Kidney tubule cell (primary cell): Measurements from ENCODE around the gene PLCD3.

Source experiments
- DNase-seq: peaks from one replicate; pipeline ENCODE4 v3.0.0-alpha.2; 2018; ENCODE audit warnings: low spot score

The PLCD3 gene, protein sequence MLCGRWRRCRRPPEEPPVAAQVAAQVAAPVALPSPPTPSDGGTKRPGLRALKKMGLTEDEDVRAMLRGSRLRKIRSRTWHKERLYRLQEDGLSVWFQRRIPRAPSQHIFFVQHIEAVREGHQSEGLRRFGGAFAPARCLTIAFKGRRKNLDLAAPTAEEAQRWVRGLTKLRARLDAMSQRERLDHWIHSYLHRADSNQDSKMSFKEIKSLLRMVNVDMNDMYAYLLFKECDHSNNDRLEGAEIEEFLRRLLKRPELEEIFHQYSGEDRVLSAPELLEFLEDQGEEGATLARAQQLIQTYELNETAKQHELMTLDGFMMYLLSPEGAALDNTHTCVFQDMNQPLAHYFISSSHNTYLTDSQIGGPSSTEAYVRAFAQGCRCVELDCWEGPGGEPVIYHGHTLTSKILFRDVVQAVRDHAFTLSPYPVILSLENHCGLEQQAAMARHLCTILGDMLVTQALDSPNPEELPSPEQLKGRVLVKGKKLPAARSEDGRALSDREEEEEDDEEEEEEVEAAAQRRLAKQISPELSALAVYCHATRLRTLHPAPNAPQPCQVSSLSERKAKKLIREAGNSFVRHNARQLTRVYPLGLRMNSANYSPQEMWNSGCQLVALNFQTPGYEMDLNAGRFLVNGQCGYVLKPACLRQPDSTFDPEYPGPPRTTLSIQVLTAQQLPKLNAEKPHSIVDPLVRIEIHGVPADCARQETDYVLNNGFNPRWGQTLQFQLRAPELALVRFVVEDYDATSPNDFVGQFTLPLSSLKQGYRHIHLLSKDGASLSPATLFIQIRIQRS

DNA sequence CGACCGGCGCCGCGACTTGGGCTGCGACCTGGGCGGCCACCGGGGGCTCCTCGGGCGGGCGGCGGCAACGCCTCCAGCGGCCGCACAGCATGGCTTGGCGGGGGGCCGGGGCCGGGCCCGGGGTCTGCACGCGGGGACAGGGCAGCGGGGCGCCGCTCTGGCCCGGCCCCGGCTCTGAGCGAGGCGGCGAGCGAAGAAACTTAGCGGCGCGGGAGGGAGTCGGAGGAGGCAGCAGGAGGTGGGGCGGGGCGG is at the start of gene PLCD3:
PLCD3 (minus strand) TSS at position 196 of the 252 bp plus-strand sequence; CDS start at position 91, 105 bp downstream.
- no peak for DNase-seq

DNA sequence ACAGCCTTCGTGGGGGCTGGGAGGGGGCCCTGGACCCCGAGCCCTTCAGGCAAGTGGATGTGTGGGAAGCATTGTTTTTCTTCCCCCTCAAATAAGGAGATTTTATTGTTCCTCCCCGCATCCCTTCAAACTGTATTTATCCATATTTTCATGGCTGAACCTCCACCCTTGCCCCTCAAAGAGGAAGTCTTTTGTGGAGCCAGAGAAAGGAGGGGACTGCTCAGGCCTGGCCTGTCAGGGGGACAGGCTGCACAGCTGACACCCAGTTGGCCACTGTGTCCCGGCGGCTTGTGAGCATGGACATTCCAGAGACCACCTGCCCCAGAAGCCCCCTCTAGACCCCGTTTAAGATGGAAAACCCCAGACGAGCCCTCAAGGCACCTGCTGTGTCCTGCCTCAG is 45.2 kb upstream of the PLCD3 start:
- DNase-seq = no peak

DNA sequence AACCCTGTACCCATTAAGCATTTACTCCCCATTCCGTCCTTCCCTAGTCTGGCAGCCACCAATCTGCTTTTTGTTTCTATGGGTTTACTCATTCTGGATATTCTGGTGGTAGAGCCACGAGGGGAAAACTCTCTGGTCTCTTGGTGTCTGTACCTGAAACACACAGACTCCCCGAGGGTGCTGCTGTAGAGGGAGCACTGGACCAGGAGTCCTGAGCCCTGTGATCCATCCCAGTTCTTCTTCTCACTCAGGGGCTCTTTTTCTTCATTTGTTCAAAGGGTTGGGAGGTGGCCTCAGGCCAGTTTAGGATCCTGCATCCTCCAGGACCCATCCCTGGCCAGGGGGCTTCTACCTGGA is 43.4 kb upstream of the PLCD3 start:
- no peak for DNase-seq

DNA sequence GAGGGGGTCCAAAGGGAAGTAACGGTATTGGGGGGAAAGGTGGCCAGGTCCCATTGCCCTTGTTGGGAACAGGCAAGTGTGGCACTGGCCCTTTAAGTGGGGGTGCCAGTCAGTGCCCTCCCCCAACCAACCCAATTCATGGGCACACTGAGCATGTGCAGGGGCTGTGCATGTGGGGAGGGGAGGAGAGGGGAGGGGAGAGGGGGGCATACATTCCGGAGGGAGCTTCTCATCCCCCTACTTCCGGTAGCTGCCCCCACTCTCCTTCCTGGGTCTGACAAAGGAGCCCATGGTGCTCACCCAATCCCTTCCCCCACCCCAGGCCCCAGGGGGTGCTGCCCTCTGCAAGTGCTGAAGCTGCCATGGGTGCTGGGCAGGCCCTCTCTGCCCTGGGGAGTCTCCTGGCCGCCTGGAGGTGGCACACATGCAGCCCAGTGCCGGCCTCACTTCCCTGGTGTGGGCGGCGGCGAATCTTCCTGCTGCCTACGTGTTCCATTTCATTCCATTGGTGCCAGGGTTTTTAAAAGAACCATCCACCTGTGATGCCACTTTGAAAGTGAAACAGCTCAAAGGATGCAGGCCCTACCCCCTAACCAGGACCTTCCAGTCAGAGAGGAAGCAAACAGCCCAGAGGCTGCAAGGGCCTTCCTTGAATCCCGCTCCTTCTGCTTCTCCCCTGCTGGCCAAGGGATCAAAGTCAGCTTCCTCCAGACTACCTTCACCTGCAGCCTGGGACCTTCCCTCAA is 40.4 kb upstream of the PLCD3 start:
- peak; percentile 99 for DNase-seq

DNA sequence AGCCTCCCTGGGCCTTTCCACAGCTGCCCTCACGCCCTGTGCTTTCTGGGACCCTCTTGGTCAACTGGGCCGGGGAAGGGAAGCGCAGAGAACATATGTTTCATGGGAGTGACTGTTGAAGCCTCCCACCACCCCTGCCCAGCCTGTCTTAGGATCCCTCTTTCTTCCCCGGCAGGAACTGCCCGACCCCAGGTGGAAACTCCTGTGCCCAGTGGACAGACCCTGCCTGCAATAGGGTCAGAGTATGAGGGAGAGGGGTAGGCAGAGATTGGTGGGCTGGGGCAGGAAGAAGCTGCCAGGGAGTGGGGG is 39.9 kb upstream of the PLCD3 start:
- no peak for DNase-seq

DNA sequence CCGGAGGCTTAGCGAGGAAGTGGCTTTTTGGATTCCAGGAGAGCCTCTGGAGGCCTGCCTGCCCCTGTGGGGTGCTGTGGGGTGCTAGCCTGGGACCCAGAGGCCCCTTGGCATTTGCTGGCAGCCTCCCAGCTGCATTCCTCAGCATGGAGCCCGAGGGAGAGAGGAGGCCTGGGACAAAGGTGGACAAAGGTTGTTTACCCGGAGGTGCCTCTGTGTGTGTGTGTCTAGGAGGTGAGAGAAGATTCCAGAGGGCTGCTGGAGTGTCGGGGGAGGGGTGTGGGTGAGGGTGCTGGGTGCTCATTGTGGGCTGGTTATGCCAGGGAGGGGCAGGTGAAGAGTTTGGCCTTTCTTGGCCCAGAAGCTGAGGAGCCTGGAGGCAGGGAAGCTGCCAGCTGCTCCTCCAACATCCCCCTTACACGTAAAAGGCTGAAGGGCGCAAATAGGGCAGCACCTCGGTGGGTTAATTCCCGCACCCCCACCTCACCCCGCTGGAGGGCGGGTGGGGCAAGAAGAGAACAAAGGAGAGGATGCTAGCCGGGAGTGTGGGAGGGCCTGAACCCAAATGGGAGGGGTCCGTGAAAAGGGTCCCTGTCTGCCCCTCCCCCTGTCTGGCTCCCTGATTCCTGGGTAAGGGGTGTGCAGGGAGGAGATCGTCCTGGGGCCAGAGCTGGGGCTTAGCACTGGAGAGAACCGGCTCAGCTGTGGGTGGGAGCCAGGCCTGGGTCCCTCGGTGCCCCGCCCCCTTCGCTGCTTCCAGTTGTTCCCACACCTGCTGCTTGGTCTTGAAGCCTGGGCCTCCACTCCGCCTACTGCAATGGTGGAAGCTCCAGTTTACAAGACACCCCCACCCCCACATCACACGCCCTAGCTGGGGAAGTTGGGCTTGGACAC is 39.3 kb upstream of the PLCD3 start:
- DNase-seq = peak; percentile 91

DNA sequence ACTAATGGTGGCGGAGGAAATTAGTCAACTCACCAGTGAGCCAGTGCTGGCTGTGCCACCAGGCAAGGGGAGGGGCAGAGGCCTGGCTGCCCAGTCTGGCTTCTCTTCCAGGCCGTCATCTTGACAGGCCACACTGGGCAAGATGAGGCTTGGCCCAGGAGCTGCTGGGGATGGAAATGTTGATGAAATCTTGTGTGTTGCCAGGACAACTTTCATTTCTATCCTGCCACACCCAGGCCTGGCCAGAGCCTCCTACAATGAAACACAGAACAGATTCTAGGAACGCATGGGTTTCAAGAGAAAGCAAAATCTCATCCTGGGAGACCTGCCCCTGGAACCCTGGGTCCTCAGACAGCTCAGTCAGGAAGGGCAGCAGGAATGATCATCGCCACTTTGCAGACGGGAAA is 38.6 kb upstream of the PLCD3 start:
- DNase-seq = peak; percentile 84

DNA sequence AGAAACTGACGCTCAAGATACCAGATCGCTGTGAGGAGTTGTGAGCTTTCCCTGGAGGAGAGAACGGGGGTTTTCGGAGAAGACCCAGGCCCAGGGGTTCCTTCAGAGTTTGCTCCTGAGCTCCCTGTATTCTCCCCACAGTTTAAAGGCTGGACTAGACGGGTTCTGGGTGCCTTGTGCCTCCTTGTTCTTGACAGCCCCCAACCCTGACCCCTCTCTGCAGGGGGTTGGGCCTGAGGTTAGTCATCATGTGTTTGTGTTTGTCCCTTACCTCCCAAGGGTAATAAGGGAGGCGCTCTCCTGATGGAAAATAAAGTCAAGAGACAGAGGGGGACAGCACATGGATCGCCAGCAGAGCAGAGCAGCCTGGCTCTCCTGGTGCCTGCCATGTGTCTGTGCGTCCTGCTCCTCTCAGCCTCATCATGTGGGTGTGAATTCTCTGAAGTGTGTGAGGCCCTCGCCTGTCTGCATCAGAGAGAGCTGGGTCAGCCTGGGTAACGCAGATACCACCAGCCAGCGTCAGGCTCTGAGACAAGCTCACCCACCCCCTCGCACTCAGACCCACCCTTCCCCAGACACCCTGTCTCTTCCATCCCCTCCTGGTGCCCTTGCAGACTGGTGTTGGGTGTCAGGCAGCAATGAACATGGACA is 38.1 kb upstream of the PLCD3 start:
- no peak for DNase-seq

DNA sequence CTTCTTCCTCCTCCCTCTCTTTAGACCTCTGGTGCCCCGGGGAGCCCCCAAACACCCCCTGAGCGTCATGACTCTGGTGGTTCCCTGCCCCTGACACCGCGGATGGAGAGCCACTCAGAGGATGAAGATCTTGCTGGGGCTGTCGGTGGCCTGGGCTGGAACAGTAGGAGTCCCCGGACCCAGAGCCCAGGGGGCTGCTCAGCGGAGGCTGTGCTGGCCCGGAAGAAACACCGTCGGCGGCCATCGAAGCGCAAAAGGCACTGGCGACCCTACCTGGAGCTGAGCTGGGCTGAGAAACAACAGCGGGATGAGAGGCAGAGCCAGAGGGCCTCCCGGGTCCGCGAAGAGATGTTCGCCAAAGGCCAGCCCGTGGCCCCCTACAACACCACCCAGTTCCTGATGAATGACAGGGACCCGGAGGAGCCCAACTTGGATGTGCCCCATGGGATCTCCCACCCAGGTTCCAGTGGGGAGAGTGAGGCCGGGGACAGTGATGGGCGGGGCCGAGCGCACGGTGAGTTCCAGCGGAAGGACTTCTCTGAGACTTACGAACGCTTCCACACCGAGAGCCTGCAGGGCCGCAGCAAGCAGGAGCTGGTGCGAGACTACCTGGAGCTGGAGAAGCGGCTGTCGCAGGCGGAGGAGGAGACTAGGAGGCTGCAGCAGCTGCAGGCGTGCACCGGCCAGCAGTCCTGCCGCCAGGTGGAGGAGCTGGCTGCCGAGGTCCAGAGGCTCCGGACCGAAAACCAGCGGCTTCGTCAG is 36.9 kb upstream of the PLCD3 start:
- DNase-seq = no peak

DNA sequence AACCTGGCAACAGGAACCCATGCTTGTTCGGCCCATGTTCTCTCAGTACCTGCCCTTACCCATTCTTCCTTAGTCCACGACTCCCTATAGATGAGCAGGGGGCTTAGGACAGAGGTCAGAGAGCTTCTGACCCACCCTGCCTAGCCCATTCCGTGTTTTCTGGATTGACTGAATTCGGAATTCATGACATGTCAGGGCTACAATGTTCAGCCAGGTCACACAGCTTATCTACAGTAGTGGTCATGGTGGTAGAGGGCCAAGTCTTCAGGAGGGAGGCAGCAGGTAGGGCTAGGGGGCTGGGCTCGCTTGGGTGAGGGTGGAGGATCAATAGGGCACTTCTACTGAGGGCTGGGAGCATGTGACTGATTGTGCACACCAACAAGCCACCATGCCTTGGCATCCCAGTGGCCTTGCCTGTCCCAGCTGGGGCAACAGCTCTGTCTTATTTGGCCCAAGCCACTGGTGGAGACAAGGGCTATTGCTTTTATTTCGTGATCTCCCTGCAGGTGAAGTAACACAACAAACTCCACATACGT is 32.5 kb upstream of the PLCD3 start:
- no peak for DNase-seq

DNA sequence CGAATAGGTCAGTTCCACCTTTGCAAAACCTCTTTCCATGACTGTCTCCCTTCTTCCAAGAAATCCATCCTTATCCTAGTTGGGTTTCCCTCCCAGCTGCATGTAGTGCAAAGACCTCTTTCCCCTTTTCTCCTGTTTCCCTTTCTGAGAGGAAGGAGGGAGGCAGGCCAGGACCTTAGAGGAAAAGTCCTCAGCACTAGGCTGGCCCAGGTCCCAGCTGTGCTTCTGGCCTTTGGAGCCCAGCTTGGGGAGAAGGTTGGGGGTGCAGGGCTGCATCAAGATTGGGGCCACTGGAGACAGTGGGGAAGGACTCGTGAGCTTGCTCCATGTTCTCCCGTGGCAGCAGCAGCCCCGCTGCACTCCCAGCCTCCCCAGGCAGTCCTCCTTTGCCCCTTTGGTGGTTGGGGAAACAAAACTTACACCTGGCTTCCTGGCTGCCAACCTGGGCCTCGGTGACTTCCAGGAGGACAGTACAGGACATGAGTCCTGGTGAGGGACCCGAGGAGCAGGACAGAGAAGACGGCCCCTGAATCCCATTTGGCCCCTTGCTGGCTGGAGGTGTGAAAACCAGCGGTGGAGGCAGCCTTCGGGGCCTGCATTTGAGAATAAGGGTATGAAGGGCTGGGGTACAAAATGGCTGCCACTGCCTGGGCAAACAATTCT is 29.8 kb upstream of the PLCD3 start:
- no peak for DNase-seq

DNA sequence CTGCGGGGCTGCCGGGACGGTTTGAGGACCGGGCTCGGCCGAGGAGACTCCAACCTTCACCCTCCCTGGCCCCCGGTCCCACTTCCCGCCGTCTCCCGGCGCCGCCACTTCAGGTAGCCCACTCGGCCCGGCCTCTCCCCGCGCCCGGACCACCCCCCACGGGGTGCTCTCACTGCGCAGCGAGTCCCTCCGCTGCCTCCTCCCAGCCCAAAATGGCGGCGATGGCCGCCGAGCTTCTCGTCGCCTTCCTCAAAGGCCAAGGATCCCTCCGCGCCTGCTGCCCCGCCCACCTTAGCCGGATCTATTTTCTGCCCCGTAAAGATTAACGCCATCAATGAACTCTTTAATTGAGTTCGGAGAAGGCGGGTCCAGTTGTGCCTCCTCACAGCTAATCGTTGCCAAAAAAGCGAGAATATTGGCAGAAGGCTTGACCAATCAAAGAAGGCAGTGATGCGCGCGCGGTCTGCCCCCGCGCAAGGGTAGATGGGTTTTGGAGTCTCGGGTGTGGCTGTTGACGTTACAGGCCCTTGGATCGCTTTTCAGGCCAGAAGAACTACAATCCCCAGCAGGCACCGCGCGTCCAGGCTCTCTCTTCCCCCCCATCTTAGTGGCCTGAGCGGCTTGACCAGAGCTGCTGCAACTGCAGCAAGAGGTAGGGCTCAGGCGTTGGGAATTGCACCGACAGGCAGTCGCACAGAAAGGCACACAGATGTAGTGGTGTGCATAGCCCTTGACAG is 29.1 kb upstream of the PLCD3 start, which contains the start of gene HEXIM2:
HEXIM2 (plus strand) TSS at position 588 of the 737 bp plus-strand sequence. CDS start 919 bp downstream, outside the sequence.
- DNase-seq = peak; percentile 100

DNA sequence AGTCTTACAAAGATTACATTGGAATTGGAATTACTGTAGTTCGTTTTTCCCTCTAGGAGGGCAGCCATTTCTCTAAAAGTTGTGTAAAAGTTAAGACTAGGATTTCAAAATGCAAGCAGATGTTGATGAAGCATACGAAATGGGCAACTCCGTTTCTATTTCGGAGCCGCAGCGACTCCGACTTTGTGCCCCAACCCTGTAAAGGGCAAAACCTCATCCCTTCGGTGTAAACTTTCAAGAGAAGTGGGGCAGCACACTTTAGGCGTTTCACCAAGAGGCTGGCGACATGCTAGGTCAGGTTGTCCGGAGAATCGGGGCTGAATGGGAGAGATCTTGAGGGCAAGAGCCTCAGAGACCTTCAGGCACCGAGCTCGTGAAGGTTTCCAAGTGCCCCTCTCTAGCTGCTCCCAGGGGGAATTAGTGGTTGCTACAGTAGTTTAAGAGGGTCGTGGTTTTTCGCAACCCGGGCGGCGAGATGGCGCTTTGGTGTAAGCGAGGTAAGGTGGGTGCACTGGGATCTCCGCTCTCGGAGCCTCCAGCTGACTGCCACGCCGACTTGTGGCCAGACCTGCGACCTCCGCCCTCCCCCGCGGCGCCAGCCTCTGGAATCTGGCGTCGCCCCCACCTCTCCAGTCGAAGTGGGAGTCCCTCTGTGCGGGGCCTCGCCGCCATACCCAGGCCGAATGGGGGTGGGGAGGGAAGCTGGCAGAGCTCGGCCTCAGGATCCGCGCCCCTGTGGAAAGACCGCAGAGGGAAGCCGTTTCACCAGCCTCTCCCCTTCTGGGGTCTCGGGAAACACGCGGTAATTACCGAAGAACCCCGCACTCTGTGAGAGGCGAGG is 28.4 kb upstream of the PLCD3 start:
- peak; percentile 72 for DNase-seq

DNA sequence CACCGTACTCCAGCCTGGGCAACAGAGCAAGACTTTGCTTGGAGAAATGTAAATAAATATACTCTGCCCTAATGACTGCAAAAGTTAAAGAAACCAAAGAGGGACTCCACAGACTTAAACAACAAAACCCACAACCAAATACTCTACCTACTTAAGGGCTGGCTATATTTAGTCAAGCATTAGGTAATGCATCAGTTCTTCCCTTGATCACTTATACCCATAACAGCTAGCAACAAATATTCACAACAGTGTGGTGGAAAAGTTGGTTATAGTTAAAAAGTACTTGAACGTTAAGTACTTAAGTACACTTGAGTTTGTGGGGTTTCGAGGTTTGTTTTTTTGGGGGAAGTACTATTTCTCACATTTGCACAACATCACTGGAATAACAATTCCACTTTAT is 23.9 kb upstream of the PLCD3 start:
- no peak for DNase-seq

DNA sequence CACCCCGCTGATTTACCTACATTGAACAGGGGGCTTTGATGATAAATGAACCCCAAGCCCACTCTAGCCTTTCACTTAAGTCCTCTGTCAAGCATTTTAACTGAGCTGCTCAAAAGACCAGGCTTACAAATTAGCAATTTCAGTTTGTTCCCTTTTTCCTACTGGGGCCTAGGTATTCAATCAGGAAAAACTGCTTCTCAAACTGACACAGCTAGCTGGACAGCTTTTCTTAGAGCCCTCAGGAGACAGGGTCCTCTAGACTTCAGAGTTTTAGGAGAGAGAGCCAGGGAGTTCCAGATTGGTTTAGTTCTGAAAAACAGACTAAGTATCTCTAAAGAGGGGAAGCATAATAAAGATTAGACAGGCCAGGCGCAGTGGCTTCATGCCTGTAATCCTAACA is 23.2 kb upstream of the PLCD3 start:
- no peak for DNase-seq

DNA sequence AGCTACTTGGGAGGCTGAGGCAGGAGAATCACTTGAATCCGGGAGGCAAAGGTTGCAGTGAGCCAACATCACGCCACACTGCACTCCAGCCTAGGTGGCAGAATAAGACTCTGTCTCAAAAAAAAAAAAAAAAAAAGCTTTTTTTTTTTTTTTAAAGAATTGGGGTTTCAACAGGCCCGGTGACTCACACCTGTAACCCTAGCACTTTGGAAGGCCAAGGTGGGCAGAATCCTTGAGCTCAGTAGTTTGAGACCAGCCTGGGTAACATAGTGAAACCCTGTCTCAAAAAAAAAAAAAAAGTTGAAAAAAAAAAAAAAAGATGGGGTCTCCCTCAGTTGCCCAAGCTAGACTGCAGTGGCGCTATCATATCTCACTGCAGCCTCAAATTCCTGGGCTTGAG is 22.7 kb upstream of the PLCD3 start:
- no peak for DNase-seq

DNA sequence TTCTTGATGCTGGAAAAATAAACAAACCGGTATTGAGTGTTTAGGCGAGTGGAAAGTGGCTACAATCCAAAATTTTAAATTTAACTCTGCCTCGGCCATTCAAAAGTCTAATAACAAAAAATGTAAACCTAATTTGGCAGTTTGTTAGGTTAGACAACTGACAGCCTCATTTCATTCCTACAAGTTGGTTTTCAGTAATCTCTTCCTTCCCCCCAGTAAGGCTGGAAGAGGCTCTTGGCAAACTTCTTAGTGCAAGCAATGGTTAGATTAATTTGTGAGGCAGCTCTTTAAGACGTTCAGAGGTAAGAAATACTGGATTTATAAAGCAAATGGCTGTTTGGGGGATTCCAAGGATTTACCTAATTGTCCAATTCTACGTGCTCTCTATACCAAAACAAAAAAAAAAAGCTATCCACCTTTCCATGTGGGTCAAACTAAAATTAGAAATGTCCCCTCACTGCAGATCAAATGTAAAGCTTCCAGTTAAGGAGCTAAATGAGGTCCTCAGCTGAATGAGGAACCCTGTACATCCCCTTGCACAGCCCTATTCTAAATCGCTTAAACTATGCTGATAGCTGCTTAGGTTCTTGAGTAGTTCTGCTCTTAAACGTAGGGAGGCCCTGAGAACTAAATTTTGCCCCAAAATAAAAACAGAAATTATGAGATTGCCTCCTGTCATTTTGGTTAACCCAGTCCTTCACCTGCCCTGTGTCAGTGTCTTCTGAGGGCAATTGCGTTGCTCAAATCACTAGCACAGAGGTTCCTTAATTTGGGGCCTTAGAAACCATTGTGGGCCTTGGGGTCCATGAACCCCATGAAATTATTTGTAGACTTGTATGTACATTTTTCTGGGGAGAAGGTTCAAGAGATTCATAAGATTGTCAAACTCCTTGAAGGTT is 18.8 kb upstream of the PLCD3 start:
- no peak for DNase-seq
